ENCODE data around the gene AGPS. TPM values are rescaled to one million over a fixed set of nuclear protein-coding genes. Genes with fewer than 3 reads are reported as not detected.

AGPS gene
- polyA plus RNA-seq, 1 of the 3 experiments (the other 2 are of a cell fraction) = 10.9 TPM

- Histone ChIP-seq H3K4me1 (ENCODE audit: control insufficient read depth in 1 of 2, insufficient read depth in 2 of 2, low read depth in 1 of 2, low read length in 1 of 2) (peaks cover 0 to 14% of the 10 kb centered on the region in 2 experiments; a peak in 2 of 4 replicates), H3K4me3 (ENCODE audit: low read depth in 2 of 2, low read length in 1 of 2) (no peak overlapping the region), H3F3A (replicated peaks; ENCODE audit: insufficient read depth) (no peaks in the 10 kb centered on the region), H3K27me3 (ENCODE audit: insufficient read depth) (no peaks in the 10 kb centered on the region), H3K9me3 (no peaks in the 10 kb centered on the region), H3K79me2 (ENCODE audit: insufficient read depth) (no peaks in the 10 kb centered on the region), H3K9ac (no peak overlapping the region), H3K9me2 (no peaks in the 10 kb centered on the region), H3K27ac (ENCODE audit: low read depth in 2 of 2, low read length in 1 of 2) (peak overlapping the region in 1 of 2 experiments; percentile 60; a peak in 1 of 4 replicates), H4K20me1 (ENCODE audit: insufficient read depth) (no peaks in the 10 kb centered on the region), H2AFZ (ENCODE audit: low read depth) (no peak overlapping the region), H3K4me2 (no peak overlapping the region), H3K36me3 (replicated peaks in 1 of 2; ENCODE audit: control insufficient read depth in 1 of 2, insufficient read depth in 2 of 2, low read length in 1 of 2) (peaks cover 3 to 26% of the 10 kb centered on the region in 2 experiments)
- TF ChIP-seq TAF1 (IDR thresholded peaks at IDR 0.05; ENCODE audit: borderline replicate concordance, low read depth, low read length) (no peak), NFIC (IDR thresholded peaks at IDR 0.05; ENCODE audit: borderline replicate concordance) (no peak), FOXM1 (IDR thresholded peaks at IDR 0.05; ENCODE audit: low read depth) (no peak), ELF1 (IDR thresholded peaks at IDR 0.05) (no peak), FOSL2 (IDR thresholded peaks at IDR 0.05; ENCODE audit: borderline replicate concordance, low read depth) (no peak), RXRA (IDR thresholded peaks at IDR 0.05; ENCODE audit: borderline replicate concordance, low read depth) (no peak), SMC3 (IDR thresholded peaks at IDR 0.05; ENCODE audit: low read depth, low read length) (no peak), MEF2A (IDR thresholded peaks at IDR 0.05; ENCODE audit: borderline replicate concordance, low read depth) (no peak), MXI1 (IDR thresholded peaks at IDR 0.05; ENCODE audit: low read depth, low read length) (no peak), JUND (IDR thresholded peaks at IDR 0.05) (no peak), TCF12 (IDR thresholded peaks at IDR 0.05) (no peak), SIN3A (IDR thresholded peaks at IDR 0.05; ENCODE audit: borderline replicate concordance, low read depth, low read length) (no peak), RFX5 (IDR thresholded peaks at IDR 0.05; ENCODE audit: low read length) (no peak), FOXJ3 (CRISPR knock-in tag; IDR thresholded peaks at IDR 0.05) (no peak), RAD21 (IDR thresholded peaks at IDR 0.05; ENCODE audit: low read length) (no peak)
- TF ChIP-seq, protein P1, sequence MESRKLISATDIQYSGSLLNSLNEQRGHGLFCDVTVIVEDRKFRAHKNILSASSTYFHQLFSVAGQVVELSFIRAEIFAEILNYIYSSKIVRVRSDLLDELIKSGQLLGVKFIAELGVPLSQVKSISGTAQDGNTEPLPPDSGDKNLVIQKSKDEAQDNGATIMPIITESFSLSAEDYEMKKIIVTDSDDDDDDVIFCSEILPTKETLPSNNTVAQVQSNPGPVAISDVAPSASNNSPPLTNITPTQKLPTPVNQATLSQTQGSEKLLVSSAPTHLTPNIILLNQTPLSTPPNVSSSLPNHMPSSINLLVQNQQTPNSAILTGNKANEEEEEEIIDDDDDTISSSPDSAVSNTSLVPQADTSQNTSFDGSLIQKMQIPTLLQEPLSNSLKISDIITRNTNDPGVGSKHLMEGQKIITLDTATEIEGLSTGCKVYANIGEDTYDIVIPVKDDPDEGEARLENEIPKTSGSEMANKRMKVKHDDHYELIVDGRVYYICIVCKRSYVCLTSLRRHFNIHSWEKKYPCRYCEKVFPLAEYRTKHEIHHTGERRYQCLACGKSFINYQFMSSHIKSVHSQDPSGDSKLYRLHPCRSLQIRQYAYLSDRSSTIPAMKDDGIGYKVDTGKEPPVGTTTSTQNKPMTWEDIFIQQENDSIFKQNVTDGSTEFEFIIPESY (IDR thresholded peaks at IDR 0.05; ENCODE audit: borderline replicate concordance, low read depth) = no peak
- TF ChIP-seq, protein P2, sequence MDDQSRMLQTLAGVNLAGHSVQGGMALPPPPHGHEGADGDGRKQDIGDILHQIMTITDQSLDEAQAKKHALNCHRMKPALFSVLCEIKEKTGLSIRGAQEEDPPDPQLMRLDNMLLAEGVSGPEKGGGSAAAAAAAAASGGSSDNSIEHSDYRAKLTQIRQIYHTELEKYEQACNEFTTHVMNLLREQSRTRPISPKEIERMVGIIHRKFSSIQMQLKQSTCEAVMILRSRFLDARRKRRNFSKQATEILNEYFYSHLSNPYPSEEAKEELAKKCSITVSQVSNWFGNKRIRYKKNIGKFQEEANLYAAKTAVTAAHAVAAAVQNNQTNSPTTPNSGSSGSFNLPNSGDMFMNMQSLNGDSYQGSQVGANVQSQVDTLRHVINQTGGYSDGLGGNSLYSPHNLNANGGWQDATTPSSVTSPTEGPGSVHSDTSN (IDR thresholded peaks at IDR 0.05) = no peak
- no peak for DNase-seq
- WGBS (ENCODE audit: low lambda C conversion rate) = 100% methylated on average over 1 of the region's 1 CpG
- CTCF ChIA-PET = interaction anchor here (0.9 to 1.6 kb wide), 4 partner anchors 16 to 218 kb away, joined by 3 to 4 read pairs (median 3); no protein-coding TSS in a partner anchor
- POLR2A ChIA-PET = no interaction called here
These were observed 140.0 kb downstream of the AGPS start for GRCh38 chr2:177532567-177532966.

DNA sequence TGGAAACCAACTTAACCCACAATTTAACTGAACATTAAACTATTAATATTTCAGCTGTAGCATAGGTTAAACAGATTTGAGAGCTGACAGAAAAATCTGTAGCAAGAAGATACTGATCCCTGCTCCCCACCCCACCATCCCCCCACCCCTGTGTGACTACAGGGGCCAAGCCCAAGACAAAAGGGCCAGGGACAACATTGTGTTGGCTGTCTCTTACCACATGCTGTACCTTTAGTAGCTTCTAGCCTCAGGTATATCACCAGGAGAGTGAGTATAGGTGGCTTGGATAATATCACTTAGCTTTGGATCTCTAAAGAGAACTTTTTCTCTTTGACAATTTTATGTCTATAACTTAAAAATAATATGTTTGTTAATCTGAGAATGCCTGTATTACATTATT, 140.7 kb downstream of the AGPS start:
- Histone ChIP-seq H3K4me3 (ENCODE audit: low read depth in 2 of 2, low read length in 1 of 2) (no peak overlapping the region), H4K20me1 (ENCODE audit: insufficient read depth) (no peaks in the 10 kb centered on the region), H2AFZ (ENCODE audit: low read depth) (no peak overlapping the region), H3K9ac (no peak overlapping the region), H3K4me2 (no peak overlapping the region), H3K36me3 (replicated peaks in 1 of 2; ENCODE audit: control insufficient read depth in 1 of 2, insufficient read depth in 2 of 2, low read length in 1 of 2) (peaks cover 7 to 21% of the 10 kb centered on the region in 2 experiments), H3K27me3 (ENCODE audit: insufficient read depth) (no peaks in the 10 kb centered on the region), H3K27ac (ENCODE audit: low read depth in 2 of 2, low read length in 1 of 2) (peak overlapping the region in 1 of 2 experiments; percentile 34; a peak in 1 of 4 replicates), H3K9me3 (no peaks in the 10 kb centered on the region), H3F3A (replicated peaks; ENCODE audit: insufficient read depth) (no peaks in the 10 kb centered on the region), H3K4me1 (ENCODE audit: control insufficient read depth in 1 of 2, insufficient read depth in 2 of 2, low read depth in 1 of 2, low read length in 1 of 2) (peaks cover 0 to 14% of the 10 kb centered on the region in 2 experiments; a peak in 2 of 4 replicates), H3K79me2 (ENCODE audit: insufficient read depth) (no peaks in the 10 kb centered on the region), H3K9me2 (no peaks in the 10 kb centered on the region)
- DNase-seq = no peak
- CTCF ChIA-PET = interaction anchor here (0.9 to 2.8 kb wide), 3 partner anchors 15 to 71 kb away, joined by 3 to 13 read pairs (median 4); no protein-coding TSS in a partner anchor
- TF ChIP-seq, protein P2 (IDR thresholded peaks at IDR 0.05) = no peak
- TF ChIP-seq SMC3 (IDR thresholded peaks at IDR 0.05; ENCODE audit: low read depth, low read length) (no peak), POLR2AphosphoS5 (IDR thresholded peaks at IDR 0.05; ENCODE audit: low read depth, low read length) (no peak), JUND (IDR thresholded peaks at IDR 0.05) (no peak), MEF2A (IDR thresholded peaks at IDR 0.05; ENCODE audit: borderline replicate concordance, low read depth) (no peak), RXRA (IDR thresholded peaks at IDR 0.05; ENCODE audit: borderline replicate concordance, low read depth) (no peak), RCOR1 (IDR thresholded peaks at IDR 0.05; ENCODE audit: low read length) (no peak), NFIC (IDR thresholded peaks at IDR 0.05; ENCODE audit: borderline replicate concordance) (no peak), USF2 (IDR thresholded peaks at IDR 0.05; ENCODE audit: borderline replicate concordance, low read depth, low read length) (no peak), SIN3A (IDR thresholded peaks at IDR 0.05; ENCODE audit: borderline replicate concordance, low read depth, low read length) (no peak), FOSL2 (IDR thresholded peaks at IDR 0.05; ENCODE audit: borderline replicate concordance, low read depth) (no peak), RAD21 (IDR thresholded peaks at IDR 0.05; ENCODE audit: low read length) (no peak), RFX5 (IDR thresholded peaks at IDR 0.05; ENCODE audit: low read length) (no peak), FOXM1 (IDR thresholded peaks at IDR 0.05; ENCODE audit: low read depth) (no peak)
- TF ChIP-seq, protein P3, sequence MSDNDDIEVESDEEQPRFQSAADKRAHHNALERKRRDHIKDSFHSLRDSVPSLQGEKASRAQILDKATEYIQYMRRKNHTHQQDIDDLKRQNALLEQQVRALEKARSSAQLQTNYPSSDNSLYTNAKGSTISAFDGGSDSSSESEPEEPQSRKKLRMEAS (IDR thresholded peaks at IDR 0.05; ENCODE audit: low read depth) = no peak
- POLR2A ChIA-PET = no interaction called here

Measured in SK-N-SH (cell line).